A673 (cell line): ENCODE measurements around the gene BTBD9. TPM values are rescaled to one million over a fixed set of nuclear protein-coding genes. Genes with fewer than 3 reads are reported as not detected.

Experiments
- BruUV-seq: library from RNA; stranded (reverse); fragments of 400-500 nt; replicated peaks from 2 replicates; lab custom pipeline; 2021; lab: Mats Ljungman, UMichigan
- CTCF ChIA-PET: fragments of 300-600 bp; sonication (Branson Sonifier 250); formaldehyde crosslinking; loops from one replicate; lab custom pipeline; 2022; ENCODE audit warnings: antibody characterized with exemption; lab: Charles Lee
- POLR2A ChIA-PET: fragments of 300-600 bp; sonication (Branson Sonifier 250); formaldehyde crosslinking; loops from one replicate; lab custom pipeline; 2022; ENCODE audit warnings: antibody characterized with exemption; ENCODE audit not compliant: low non-redundant PET; lab: Charles Lee
- DNase-seq: peaks from one replicate; pipeline ENCODE4 v3.0.0-alpha.2; 2015; ENCODE audit warnings: low spot score
- H3K27ac ChIP-seq: fragments of 200-600 bp; sonication (generic); 2 replicates; pipeline ENCODE4 v1.5.1; 2016; ENCODE audit warnings: mixed run types, low read depth, mild to moderate bottlenecking, mixed read lengths, antibody characterized with exemption, low read length; ENCODE audit not compliant: poor library complexity, severe bottlenecking
- H3K27me3 ChIP-seq: fragments of 200-600 bp; sonication (generic); replicated peaks from 2 replicates; pipeline ENCODE4 v1.6.1; 2017; ENCODE audit warnings: mixed run types, low read depth, mild to moderate bottlenecking, mixed read lengths, antibody characterized with exemption, low read length; ENCODE audit not compliant: insufficient read depth, poor library complexity
- H3K36me3 ChIP-seq: fragments of 200-600 bp; sonication (generic); 2 replicates; pipeline ENCODE4 v1.6.1; 2016; ENCODE audit warnings: mixed run types, mild to moderate bottlenecking, mixed read lengths, antibody characterized with exemption, low read length; ENCODE audit not compliant: insufficient read depth, poor library complexity, severe bottlenecking
- H3K4me1 ChIP-seq: fragments of 200-600 bp; sonication (generic); 2 replicates; pipeline ENCODE4 v1.6.1; 2017; ENCODE audit warnings: mixed run types, mild to moderate bottlenecking, mixed read lengths, antibody characterized with exemption, low read length; ENCODE audit not compliant: insufficient read depth, poor library complexity, severe bottlenecking
- H3K4me3 ChIP-seq: fragments of 200-600 bp; sonication (generic); 2 replicates; pipeline ENCODE4 v1.5.1; 2016; ENCODE audit warnings: low read depth, mixed run types, mild to moderate bottlenecking, mixed read lengths, low read length; ENCODE audit not compliant: poor library complexity, severe bottlenecking
- H3K9me3 ChIP-seq: fragments of 200-600 bp; sonication (generic); 2 replicates; pipeline ENCODE4 v1.6.1; 2016; ENCODE audit warnings: mixed run types, low read depth, mild to moderate bottlenecking, mixed read lengths, antibody characterized with exemption, low read length; ENCODE audit not compliant: poor library complexity, severe bottlenecking
- EZH2 ChIP-seq: fragments of 200-600 bp; sonication (generic); IDR thresholded peaks from 2 replicates; pipeline ENCODE4 v1.6.1; 2017; ENCODE audit warnings: borderline replicate concordance, low read depth, mild to moderate bottlenecking, mixed read lengths, antibody characterized with exemption, low read length; ENCODE audit not compliant: poor library complexity, severe bottlenecking
- intact Hi-C: fragments of 100-400 bp; cut with micrococcal nuclease; formaldehyde crosslinking; loops from one replicate; pipeline ENCODE4 v1.10.0; 2022; ENCODE audit not compliant: unreplicated experiment
- total RNA-seq: library from RNA; stranded (reverse); gene quantifications from 2 replicates; pipeline ENCODE4 v1.2.3, GENCODE V29; 2021
- TF ChIP-seq, protein P1 (sequence below): fragments of 300-800, 200-600 bp; sonication (generic); conservative IDR thresholded peaks from 2 replicates; pipeline ENCODE4 v1.5.1; 2017; ENCODE audit warnings: low read depth, mild to moderate bottlenecking, antibody characterized with exemption, low read length, moderate library complexity, mixed read lengths

BTBD9 gene
- total RNA-seq, 1 experiment from 2014 or later = 8.0 TPM

DNA sequence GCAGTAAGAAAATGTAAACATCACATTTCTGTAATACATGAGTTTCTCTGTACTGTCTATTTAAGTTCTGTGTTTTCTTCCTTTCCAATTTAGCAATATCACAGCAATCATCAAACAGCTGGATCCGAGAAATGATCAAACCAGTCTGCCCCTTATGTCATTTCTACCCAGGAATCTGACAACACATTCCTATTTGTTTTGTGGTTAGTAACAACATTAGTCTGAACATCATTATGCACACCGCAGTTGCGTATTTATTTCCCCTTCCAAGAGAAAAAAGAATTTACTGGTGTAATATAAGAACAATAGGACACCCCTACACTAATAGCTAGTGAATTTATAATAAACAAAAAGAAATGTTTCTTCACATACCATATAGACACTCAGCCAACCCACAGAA is 179.5 kb downstream of the BTBD9 start:
- Histone ChIP-seq H3K27me3 (no peaks in the 10 kb centered on the region), H3K27ac (no peak overlapping the region), H3K4me1 (peaks cover 3% of the 10 kb centered on the region), H3K36me3 (no peaks in the 10 kb centered on the region), H3K9me3 (no peaks in the 10 kb centered on the region), H3K4me3 (no peak overlapping the region)
- intact Hi-C loops = no loop called here
- ChIA-PET POLR2A (no interaction called here), CTCF (no interaction called here)
- no peak for DNase-seq
- BruUV-seq = no TSS peak
- no peak for TF ChIP-seq EZH2
- TF ChIP-seq, protein P1, sequence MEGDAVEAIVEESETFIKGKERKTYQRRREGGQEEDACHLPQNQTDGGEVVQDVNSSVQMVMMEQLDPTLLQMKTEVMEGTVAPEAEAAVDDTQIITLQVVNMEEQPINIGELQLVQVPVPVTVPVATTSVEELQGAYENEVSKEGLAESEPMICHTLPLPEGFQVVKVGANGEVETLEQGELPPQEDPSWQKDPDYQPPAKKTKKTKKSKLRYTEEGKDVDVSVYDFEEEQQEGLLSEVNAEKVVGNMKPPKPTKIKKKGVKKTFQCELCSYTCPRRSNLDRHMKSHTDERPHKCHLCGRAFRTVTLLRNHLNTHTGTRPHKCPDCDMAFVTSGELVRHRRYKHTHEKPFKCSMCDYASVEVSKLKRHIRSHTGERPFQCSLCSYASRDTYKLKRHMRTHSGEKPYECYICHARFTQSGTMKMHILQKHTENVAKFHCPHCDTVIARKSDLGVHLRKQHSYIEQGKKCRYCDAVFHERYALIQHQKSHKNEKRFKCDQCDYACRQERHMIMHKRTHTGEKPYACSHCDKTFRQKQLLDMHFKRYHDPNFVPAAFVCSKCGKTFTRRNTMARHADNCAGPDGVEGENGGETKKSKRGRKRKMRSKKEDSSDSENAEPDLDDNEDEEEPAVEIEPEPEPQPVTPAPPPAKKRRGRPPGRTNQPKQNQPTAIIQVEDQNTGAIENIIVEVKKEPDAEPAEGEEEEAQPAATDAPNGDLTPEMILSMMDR = no peak

- BruUV-seq = no TSS peak
- POLR2A ChIA-PET = no interaction called here
Measured at GRCh38 chr6:38459291-38459690, 180.4 kb downstream of the BTBD9 start.

GRCh38 chr6:38453861-38454260 is 185.9 kb downstream of the BTBD9 start:
- intact Hi-C loops = no loop called here
- Histone ChIP-seq H3K27ac (no peak overlapping the region), H3K36me3 (no peaks in the 10 kb centered on the region), H3K4me1 (no peaks in the 10 kb centered on the region), H3K4me3 (no peak overlapping the region), H3K9me3 (no peaks in the 10 kb centered on the region), H3K27me3 (no peaks in the 10 kb centered on the region)
- ChIA-PET CTCF (interaction anchor here (0.8 kb wide), 1 partner anchor 663 kb away, joined by 3 read pairs; no protein-coding TSS in a partner anchor), POLR2A (no interaction called here)
- BruUV-seq = no TSS peak
- no peak for DNase-seq
- TF ChIP-seq, protein P1 = no peak

More at GRCh38 chr6:38459291-38459690, 180.4 kb downstream of the BTBD9 start:
- DNase-seq = peak; percentile 21
- CTCF ChIA-PET = no interaction called here
- intact Hi-C loops = no loop called here
- no peak overlapping the region for H3K27ac ChIP-seq
- H3K4me3 ChIP-seq = no peak overlapping the region
- H3K9me3 ChIP-seq = no peaks in the 10 kb centered on the region
- no peaks in the 10 kb centered on the region for H3K36me3 ChIP-seq
- peaks cover 3% of the 10 kb centered on the region for H3K4me1 ChIP-seq
- no peak for TF ChIP-seq EZH2
- TF ChIP-seq, protein P1 = no peak
- no peaks in the 10 kb centered on the region for H3K27me3 ChIP-seq
